Activated naive CD4-positive, alpha-beta T cell treated with anti-CD3 and anti-CD28 coated beads, Interleukin-2, amount 50 U/mL, for 72 hours (primary cell): ENCODE results near the gene CASKIN2. TPM values are rescaled to one million over a fixed set of nuclear protein-coding genes. Genes with fewer than 3 reads are reported as not detected.
"Not testable (repeated sequence)": the region's sequence is repeated elsewhere in the genome, so short reads cannot be mapped to it uniquely, and the experiment has no call there.

ENCODE experiments used
- ATAC-seq, 2 donors: fragments of 150-1000 bp; cut with Tn5 transposase; 2 replicates each; pipeline ENCODE4 v1.10.0; 2021; ENCODE audit warnings: mild to moderate bottlenecking in 2 of 2, moderate library complexity in 2 of 2
- DNase-seq, 2 donors: peaks; one replicate each; pipeline ENCODE4 v3.0.0; 2021 to 2022; ENCODE audit warnings: low spot score in 2 of 2
- H3K27ac Mint-ChIP-seq, 2 donors: one replicate each; pipeline ENCODE4 v1.8.0; 2022; ENCODE audit warnings: mild to moderate bottlenecking in 2 of 2, mixed read lengths in 2 of 2
- H3K36me3 Mint-ChIP-seq, 2 donors: one replicate each; pipeline ENCODE4 v1.8.0; 2022; ENCODE audit warnings: mixed read lengths in 2 of 2
- H3K9me3 Mint-ChIP-seq, 2 donors: one replicate each; pipeline ENCODE4 v1.8.0; 2022; ENCODE audit warnings: mixed read lengths in 2 of 2
- total RNA-seq, 2 donors: library from RNA; stranded (reverse); gene quantifications; one replicate each; pipeline ENCODE4 v1.2.3, GENCODE V29; 2022

CASKIN2 gene
- total RNA-seq, 2 donors from 2014 or later, result 1.7 to 3.5 TPM

DNA sequence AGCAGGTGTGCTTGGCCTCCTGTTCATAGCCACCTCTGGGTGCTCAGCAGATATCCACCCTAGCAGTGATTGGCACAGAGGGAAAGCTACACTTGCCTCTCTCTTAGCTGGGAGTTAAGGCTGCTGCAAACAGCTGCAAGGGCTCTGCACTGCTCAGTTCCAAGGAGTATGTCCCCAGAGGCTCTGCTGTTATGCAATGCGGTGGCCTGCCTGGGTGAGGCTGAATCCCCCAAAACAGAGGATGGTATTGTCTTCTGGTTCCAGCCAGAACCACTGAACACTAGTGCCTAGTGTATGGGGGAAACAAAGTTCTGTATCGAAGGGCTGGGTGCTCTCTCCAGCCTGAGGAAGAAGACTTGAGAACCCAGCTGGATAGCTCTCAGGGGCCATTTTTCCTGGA lies 42.1 kb downstream of the CASKIN2 start:
- Mint-ChIP-seq H3K9me3 (no peaks in the 10 kb centered on the region), H3K27ac (no peak overlapping the region), H3K36me3 (no peaks in the 10 kb centered on the region)
- no peak for DNase-seq
- ATAC-seq, result no peak

DNA sequence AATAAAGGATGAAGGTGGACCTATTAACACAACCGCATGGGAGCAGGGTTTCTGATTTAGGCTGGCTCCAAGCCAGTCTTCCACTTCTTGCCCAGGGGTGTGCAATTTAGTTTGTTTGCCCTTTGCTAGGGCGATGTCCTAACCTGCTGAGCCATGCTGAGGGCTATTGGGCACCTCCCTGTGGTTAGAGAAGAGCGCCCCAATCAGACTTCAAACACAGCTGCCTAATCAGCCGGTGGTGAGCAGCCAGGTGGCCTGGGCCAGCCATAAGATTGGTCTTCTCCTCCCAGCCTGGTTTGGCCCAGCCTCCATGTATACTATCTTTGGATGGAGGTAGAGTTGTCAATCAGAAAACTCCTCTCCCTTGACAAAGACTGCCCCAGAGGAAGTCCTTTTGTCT lies 43.2 kb downstream of the CASKIN2 start:
- DNase-seq (no peak), ATAC-seq (no peak)
- Mint-ChIP-seq H3K27ac (peak overlapping the region in 1 of 2 donors; percentile 9), H3K36me3 (no peaks in the 10 kb centered on the region), H3K9me3 (no peaks in the 10 kb centered on the region)

DNA sequence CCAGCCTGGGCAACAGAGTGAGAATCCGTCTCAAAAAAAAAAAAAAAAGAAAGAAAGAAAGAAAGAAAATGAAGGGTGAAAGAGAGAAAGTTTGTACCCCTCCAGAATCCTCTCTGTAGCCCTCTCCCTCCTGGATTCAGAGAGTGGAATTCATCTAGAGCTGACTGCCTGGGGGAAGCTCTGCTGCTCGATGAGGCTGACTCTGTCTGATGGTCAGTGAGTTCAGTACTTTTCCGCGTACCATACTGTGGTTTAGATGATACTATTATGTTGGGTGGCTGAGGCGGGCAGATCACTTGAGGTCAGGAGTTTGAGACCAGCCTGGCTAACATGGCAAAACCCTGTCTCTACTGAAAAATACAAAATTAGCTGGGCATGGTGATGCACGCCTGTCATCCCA lies 44.1 kb downstream of the CASKIN2 start:
- no peak for ATAC-seq
- no peak overlapping the region for H3K27ac Mint-ChIP-seq
- no peaks in the 10 kb centered on the region for H3K36me3 Mint-ChIP-seq

DNA sequence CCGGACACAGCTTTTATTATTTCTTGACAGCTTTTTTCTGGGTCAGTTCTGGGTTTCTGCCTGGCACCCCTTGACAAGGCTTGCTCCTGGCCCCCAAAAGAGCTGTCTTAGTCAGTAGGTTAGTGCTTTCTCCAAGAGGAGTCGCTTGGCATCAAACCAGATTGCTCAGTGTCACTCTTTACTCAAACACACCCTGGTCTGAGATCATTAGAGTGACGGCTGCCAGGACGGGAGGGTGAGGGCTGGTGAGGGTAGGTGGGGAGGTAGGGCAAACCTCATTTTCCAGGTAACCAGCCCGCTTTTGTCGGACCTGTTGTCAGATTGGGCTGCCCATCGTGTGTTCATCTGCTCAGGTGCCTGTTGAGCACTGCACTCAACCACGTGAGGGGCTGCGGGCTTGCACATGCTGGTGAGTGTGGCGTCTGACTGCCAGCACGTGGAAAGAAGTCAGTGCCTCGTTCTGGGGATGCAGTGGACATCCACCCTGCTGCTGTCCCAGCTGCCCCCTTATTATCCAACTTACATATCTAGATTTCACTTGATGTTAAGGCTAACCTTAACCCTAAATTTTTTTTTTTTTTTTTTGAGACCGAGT lies 46.5 kb downstream of the CASKIN2 start:
- ATAC-seq (no peak), DNase-seq (no peak)
- Mint-ChIP-seq H3K36me3 (no peaks in the 10 kb centered on the region), H3K9me3 (no peaks in the 10 kb centered on the region), H3K27ac (no peak overlapping the region)

More for the DNA sequence above, 44.1 kb downstream of the CASKIN2 start:
- DNase-seq, result no peak
- H3K9me3 Mint-ChIP-seq, result no peaks in the 10 kb centered on the region

DNA sequence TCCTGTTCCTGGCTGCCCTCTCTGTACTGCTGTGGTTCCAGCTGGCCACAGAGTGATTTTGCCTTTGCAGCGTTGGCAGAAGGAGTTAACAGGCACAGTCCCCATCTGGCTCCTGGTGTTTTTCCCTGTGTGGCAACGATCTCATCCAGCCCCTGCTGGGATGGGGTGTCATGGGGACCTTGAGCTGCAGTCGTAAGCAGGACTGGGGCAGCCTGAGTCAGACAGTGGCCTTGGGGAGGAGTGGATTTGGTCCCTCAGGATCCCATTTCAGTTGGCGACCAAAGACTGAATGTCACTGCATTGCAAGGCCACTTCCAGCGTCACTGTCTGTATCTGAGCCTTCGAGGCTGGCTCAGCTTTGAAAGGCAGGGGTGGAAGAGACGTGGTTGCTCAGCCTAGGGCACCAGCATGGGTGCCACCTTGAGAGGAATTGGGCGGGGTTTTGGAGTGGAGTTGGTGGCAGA lies 47.0 kb downstream of the CASKIN2 start:
- ATAC-seq, result no peak

DNA sequence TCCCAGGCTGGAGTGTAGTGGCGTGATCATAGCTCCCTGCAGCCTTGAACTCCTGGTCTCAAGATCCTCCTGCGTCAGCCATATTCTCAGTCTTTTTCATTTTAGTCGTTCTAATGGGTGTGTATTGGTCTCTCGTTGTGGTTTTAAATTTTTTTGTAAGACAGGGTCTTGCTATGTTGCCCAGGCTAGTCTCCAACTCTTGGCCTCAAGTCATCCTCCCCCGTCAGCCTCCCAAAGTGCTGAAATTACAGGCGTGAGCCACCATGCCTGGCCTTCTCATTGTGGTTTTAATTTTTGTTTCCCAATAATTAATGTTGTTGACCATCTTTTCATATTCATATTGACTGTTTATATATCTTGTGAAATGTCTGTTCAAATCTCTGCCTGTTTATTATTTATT lies 50.3 kb downstream of the CASKIN2 start:
- Mint-ChIP-seq H3K36me3 (no peaks in the 10 kb centered on the region), H3K27ac (no peak overlapping the region), H3K9me3 (no peaks in the 10 kb centered on the region)
- DNase-seq (no peak), ATAC-seq (no peak)

More for the DNA sequence above, 47.0 kb downstream of the CASKIN2 start:
- Mint-ChIP-seq H3K36me3 (no peaks in the 10 kb centered on the region), H3K27ac (no peak overlapping the region), H3K9me3 (no peaks in the 10 kb centered on the region)
- DNase-seq, result no peak

DNA sequence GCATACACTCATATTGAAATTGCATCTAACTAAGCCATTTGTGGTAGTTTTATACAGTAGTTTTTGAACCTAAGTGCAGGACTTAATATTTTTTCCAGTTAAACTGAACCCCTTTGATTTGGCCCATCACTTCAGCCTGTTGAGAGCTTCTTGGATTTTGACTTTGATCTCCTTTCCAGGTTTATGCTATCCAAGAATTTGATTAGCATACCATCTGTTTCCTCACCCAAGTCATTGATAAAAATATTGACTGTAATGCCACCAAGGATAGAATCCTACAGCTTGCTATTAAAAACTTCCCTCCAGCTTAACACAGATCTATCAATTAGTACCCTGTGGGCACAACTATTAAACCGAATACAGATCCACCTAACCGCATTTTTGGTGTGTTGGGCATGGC lies 51.7 kb downstream of the CASKIN2 start:
- no peaks in the 10 kb centered on the region for H3K9me3 Mint-ChIP-seq
- ATAC-seq, result no peak
- H3K27ac Mint-ChIP-seq, result no peak overlapping the region
- no peak for DNase-seq
- H3K36me3 Mint-ChIP-seq, result no peaks in the 10 kb centered on the region

DNA sequence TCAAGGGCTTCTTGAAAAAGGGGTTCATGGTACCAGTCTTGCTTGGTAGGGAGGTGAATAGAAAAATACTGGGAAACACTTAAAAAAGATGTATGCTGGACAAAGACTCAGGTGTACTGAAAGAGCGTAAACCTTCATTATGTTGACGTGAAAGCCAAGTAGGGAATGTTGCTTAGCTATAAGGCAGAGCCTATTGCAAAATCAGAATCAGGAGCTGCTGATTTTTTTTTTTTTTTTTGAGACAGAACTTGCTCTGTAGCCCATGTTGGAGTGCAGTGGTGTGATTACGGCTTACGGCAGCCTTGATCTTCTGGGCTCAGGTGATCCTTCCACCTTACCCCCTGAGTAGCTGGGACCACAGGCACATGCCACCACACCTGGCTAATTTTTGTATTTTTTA lies 55.0 kb downstream of the CASKIN2 start:
- Mint-ChIP-seq H3K9me3 (no peaks in the 10 kb centered on the region), H3K36me3 (peaks cover 6 to 7% of the 10 kb centered on the region in 2 donors), H3K27ac (no peak overlapping the region)
- no peak for ATAC-seq
- no peak for DNase-seq

DNA sequence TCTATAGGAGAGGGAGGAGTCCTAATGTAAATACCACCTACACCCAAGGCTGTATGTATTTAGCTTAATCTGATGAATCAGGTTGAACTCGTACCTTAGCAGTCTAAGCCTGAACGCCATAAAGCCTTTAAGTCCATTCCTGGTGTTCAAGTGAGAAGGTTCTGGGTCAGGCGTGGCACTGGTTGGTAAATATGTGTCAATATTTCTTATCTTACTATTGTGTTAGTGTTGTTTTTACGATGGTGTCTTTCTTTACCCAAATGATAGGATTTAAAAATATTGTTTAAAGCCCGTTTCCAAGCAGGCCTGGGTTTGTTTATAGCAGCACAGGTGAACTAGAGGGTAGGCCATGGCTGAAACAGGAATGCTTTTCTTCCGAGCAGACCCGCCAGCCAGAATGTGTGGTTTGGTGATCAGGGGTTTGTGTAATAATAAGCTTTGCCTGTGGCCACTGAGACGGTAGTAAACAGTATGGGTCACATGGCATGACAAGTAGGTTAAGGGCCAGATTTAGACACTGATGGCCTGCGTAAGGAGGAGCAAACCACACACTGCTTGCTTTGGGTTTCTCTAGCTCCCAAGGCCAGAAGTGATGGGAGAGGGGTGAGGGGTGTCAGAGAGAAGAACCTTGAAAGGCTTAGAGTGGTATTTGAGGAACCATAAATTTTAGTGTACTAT lies 55.6 kb downstream of the CASKIN2 start:
- H3K9me3 Mint-ChIP-seq, result no peaks in the 10 kb centered on the region
- ATAC-seq, result no peak
- H3K27ac Mint-ChIP-seq, result no peak overlapping the region
- no peak for DNase-seq
- H3K36me3 Mint-ChIP-seq, result peaks cover 6 to 7% of the 10 kb centered on the region in 2 donors

DNA sequence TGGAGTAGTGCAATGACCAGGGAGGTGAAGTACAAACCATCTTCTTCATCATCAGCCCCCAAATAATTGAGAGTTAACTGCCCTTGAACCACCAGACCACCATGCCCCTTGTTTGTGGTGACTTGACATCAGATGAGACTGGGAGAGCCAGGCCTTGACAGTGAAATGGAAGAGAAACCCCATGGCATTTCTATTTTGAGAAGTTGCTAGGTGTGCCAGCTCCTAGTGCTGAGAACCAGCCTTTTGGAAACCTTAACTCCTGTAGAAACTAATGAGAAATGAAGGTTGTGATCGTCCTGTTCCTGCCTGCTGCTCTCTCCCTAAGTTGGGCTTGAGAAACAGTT lies 56.1 kb downstream of the CASKIN2 start:
- DNase-seq, result no peak
- Mint-ChIP-seq H3K36me3 (peaks cover 6 to 7% of the 10 kb centered on the region in 2 donors), H3K27ac (no peak overlapping the region), H3K9me3 (no peaks in the 10 kb centered on the region)
- ATAC-seq, result no peak

DNA sequence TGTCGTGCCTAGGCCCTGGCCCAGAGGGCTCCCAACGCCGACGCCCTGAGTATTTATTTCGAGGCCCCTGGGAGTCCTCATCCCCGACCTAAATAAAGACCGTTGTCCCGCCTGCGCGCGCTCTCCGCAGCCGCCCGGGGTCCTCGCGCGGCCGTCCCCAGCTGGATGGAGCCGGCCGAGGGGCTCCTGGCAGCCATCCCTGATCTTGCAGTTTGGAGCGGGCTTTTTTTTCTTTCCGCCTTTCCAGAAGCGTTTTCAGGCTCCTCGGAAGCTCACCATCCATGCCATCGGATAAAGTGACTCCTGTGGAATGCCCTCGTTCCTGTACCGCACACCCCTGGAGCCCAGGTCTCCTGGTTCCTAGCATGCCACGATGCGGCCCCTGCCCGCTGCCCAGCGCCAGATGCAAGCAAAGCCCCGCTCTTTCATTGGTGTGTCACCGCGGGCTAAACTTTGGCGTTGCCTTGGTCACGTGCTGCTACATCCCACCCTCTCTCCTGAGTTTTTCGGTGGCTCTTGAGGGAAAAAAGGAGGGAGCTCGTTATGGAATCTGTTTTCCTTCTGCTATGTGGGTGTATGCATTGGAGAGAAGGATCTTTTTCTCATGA lies 58.2 kb downstream of the CASKIN2 start:
- peak in 1 of 2 donors; percentile 26 for DNase-seq
- Mint-ChIP-seq H3K27ac (peak overlapping the region; percentile 91 to 97), H3K9me3 (no peaks in the 10 kb centered on the region), H3K36me3 (peaks cover 6 to 7% of the 10 kb centered on the region in 2 donors)
- ATAC-seq, result peak; percentile 10 to 15

DNA sequence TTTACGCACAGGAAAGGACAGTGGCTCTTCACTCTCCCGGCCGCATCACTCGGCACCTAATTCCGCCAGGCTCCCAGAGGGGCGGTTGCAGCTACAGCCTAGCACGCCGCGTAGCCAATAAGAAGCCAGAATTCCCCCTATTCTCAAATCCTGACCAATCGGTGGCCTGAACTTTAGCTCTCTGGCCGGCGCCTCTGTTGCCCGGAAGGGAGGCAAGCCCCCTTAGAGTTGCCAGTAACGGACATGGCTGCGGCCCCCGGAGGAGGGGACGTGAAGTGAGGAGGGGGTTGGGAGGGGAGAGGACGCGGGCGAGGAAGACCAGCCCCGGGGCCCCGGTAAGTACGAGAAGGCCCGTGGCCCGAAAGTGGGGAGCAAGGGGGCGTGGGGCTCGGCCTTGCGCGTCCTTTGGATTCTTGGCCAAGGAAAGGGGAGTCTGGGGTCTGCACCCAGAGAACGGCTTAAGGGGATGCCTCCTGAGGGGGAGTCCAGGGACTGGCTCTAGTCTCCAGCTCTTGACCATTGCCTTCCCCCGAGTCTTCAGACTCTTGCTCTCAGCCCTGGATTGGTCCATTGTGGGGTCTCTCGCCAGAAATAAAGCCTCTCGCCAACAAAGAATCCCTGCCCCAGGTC lies 58.8 kb downstream of the CASKIN2 start, which contains the start of gene TMEM94:
Gene TMEM94 (plus strand): TSS at position 219 of the 630 bp plus-strand sequence. CDS start 15,271 bp downstream, outside the sequence.
- peak; percentile 88 to 94 for DNase-seq
- Mint-ChIP-seq H3K36me3 (peaks cover 6 to 7% of the 10 kb centered on the region in 2 donors), H3K27ac (peak within 1 kb of the TSS; percentile 91 to 97), H3K9me3 (no peaks in the 10 kb centered on the region)
- peak; percentile 99 to 100 for ATAC-seq

DNA sequence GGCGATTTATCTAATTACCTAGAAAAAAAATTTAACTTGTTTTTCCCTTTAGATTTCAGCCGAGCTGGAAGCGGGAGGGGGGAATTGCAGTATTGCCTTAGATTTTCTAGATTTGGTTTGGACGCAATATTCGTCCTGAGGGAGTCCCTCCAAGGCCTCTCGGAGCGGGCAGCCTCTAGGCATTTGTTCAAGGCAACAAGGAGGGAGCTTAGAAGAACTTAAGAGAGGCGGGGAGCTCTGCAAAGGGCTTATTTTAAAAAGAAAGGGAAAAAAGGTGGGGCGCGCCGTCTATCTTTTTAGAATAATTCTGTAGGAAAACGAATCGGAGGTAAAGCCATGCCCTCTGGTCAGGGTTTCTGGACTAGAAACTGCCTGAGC lies 59.3 kb downstream of the CASKIN2 start:
- DNase-seq (no peak), ATAC-seq (peak; percentile 20 to 25)
- Mint-ChIP-seq H3K36me3 (peaks cover 6 to 7% of the 10 kb centered on the region in 2 donors), H3K9me3 (no peaks in the 10 kb centered on the region), H3K27ac (peak overlapping the region; percentile 90 to 91)

DNA sequence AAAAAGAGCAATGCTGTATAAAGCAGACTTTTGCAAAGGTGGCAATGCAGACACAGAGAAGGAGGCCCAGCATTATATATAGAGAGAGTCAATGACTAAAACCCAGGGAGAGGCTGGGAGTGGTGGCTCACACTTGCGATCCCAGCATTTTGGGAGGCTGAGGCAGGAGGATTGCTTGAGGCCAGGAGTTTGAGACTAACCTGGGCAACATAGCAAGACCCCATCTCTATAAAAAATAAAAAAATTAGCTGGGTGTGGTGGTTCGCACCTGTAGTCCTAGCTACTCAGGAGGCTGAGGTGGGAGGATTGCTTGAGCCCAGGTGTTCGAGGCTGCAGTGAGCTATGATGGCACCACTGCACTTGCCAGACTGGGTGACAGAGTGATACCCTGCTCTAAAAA lies 60.7 kb downstream of the CASKIN2 start:
- ATAC-seq, H3K9me3 Mint-ChIP-seq, H3K36me3 Mint-ChIP-seq, H3K27ac Mint-ChIP-seq, DNase-seq: not testable (repeated sequence)

DNA sequence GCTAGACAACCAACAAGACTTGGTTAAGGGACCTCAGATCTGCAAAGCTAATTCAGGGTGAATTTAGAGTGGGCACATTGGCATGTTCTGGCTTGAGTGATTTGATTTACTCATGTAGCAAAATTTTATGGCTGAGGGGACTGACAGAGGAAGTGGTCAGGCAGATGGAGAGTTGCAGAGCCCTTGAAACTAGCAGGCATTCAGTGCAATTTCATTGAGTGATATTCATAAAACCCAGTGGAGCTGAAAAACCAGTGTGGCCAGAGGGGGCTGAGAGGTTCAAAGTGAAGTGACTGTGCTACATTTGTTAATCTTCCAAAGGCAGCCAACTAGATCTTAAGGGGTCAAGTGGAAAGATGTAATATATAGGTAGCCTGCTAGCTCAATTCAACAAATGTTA lies 61.1 kb downstream of the CASKIN2 start:
- H3K9me3 Mint-ChIP-seq, result no peaks in the 10 kb centered on the region
- ATAC-seq (no peak), DNase-seq (no peak)
- peak overlapping the region in 1 of 2 donors; percentile 30 for H3K27ac Mint-ChIP-seq
- H3K36me3 Mint-ChIP-seq, result peaks cover 6 to 7% of the 10 kb centered on the region in 2 donors

DNA sequence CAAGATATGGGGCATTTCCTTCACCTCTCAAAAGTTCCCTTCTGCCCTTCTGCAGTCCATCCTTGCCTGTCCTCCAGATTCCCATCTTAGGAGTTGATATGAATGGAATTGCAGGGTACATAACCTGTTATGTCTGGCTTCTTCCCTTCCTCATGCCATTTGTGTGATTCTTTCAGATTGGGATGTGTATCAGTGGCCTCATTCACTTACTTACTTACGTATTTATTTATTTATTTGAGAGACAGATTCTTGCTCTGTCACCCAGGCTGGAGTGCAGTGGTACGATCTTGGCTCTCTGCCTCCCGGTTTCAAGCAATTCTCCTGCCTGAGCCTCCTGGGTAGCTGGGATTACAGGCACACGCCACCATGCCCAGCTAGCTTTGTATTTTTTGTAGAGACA lies 65.1 kb downstream of the CASKIN2 start:
- no peaks in the 10 kb centered on the region for H3K9me3 Mint-ChIP-seq
- DNase-seq (no peak), ATAC-seq (no peak)
- H3K27ac Mint-ChIP-seq, result no peak overlapping the region
- no peaks in the 10 kb centered on the region for H3K36me3 Mint-ChIP-seq
